GM12891 (cell line): ENCODE data around the gene PRKAR1B.

Experiments
- PAX5 ChIP-seq: IDR thresholded peaks from 2 replicates; pipeline ENCODE4 v1.6.1; 2011; ENCODE audit warnings: low read length, moderate library complexity, mild to moderate bottlenecking; ENCODE audit not compliant: insufficient read depth, severe bottlenecking
- POLR2A ChIP-seq: IDR thresholded peaks from 2 replicates; pipeline ENCODE4 v1.6.1; 2011; ENCODE audit warnings: low read depth, low read length, control low read depth
- POLR2AphosphoS5 ChIP-seq: IDR thresholded peaks from 2 replicates; pipeline ENCODE4 v1.6.1; 2011; ENCODE audit warnings: low read depth, low read length, control low read depth
- POU2F2 ChIP-seq: IDR thresholded peaks from 2 replicates; pipeline ENCODE4 v1.6.1; 2011; ENCODE audit warnings: low read depth, mild to moderate bottlenecking, control low read depth, low read length, moderate library complexity
- SPI1 ChIP-seq: IDR thresholded peaks from 2 replicates; pipeline ENCODE4 v1.6.1; 2011; ENCODE audit warnings: low read depth, low read length, control low read depth
- TAF1 ChIP-seq: IDR thresholded peaks from 2 replicates; pipeline ENCODE4 v1.6.1; 2011; ENCODE audit warnings: low read depth, low read length, control low read depth

DNA sequence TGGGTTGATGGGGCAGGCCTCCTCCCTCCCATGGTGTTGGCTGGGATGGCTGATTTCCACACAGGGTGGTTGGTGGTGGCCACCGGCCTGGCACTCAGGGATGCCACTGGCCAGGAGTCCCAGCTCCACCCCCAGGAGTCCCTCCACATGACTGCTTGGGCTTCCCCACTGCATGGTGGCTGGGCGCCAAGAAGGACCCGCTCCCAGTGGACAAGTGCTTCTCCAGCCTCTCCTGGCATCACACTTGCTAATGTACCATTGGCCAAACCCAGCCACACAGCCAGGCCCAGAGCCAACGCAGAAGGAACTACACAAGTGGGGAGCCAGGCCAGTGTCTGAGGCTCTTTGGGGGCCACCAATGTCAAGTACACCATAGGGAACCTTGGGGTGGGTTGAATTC, 74.2 kb downstream of the PRKAR1B start:
- no peak for TF ChIP-seq TAF1
- no peak for TF ChIP-seq POLR2A
- no peak for TF ChIP-seq POLR2AphosphoS5
- TF ChIP-seq PAX5 = no peak
- no peak for TF ChIP-seq SPI1
- no peak for TF ChIP-seq POU2F2
